VCaP (cell line): ENCODE measurements around the gene DIRAS1.

Experiments used
- H3K27ac ChIP-seq: fragments of 450-650 bp; 2 replicates; pipeline ENCODE4 v1.5.1; 2017
- CTCF ChIP-seq: fragments of 450-650 bp; conservative IDR thresholded peaks from 2 replicates; pipeline ENCODE4 v1.5.1; 2017; ENCODE audit warnings: mild to moderate bottlenecking, moderate library complexity

Gene DIRAS1

GRCh38 chr19:2711875-2712205 is 9.3 kb downstream of the DIRAS1 start:
- no peak overlapping the region for H3K27ac ChIP-seq
- TF ChIP-seq CTCF: no peak

- no peak for TF ChIP-seq CTCF
- no peak overlapping the region for H3K27ac ChIP-seq
Observed at GRCh38 chr19:2711172-2711874, 9.8 kb downstream of the DIRAS1 start.

DNA sequence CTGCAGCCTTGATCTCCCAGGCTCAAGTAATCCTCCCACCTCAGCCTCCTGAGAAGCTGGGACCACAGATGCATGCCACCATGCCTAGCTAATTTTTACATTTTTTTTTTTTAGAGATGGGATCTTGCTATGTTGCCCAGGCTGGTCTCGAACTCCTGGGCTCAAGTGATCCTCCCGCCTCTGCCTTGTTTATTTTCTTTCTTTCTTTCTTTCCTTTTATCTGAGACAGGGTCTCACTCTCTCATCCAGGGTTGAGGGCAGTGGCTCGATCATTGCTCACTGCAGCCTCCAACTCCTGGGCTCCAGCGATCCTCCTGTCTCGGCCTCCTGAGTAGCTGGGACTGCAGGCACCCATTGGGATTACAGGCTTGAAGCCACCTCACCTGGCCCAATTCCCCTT is 14.9 kb downstream of the DIRAS1 start:
- no peak overlapping the region for H3K27ac ChIP-seq
- no peak for TF ChIP-seq CTCF

GRCh38 chr19:2703691-2704216 is 17.4 kb downstream of the DIRAS1 start:
- H3K27ac ChIP-seq: no peak overlapping the region
- TF ChIP-seq CTCF: no peak

- no peak for TF ChIP-seq CTCF
Observed at GRCh38 chr19:2703077-2703437, 18.1 kb downstream of the DIRAS1 start.

DNA sequence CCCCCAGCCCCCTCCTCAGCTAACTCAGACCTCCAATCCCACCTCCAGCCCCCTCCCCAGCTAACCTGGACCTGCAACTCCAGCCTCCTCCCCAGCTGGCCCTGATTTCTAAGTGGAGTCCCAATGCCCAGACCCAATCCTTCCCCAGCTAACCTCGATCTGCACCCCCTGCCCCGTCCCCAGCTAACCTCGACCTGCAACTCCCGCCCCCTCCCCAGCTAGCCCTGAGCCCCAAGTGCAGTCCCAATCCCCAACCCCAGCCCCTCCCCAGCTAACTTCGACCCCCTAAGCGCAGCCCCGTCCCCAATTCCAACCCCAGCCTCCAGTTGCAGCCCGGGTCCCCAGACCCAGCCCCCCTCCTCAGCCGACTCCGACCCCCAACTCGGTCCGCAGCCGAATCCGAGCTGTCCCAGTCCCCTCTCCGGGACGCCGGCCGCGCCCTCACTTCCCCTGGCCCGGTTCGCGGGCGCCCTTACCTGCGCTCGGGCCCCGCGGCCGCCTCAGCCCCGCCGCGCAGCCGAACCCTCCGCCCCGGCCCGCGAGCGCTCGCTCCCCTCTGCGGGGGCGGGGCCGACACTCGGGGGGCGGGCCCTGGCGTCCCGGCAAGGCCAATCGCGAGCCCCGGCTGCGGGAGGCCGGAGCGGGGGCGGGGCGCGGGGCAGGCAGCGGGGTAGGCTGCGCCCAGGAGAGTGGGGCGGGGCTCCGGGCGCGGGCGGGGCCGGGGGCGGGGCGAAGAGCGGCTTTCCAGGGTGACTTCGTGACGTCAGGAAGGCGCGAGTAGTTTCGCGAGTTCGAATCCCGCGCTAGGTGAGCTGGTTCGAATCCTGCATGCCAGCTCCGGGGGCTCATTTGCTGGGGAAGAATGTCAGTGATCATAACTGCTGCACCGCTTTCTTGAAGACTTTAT is 18.7 kb downstream of the DIRAS1 start, which contains the start of gene GNG7:
TSS of gene GNG7 (minus strand) at position 525 of the 907 bp plus-strand sequence. CDS start 182,006 bp downstream, outside the sequence.
- TF ChIP-seq CTCF: no peak
- H3K27ac ChIP-seq: peak within 1 kb of the TSS; percentile 51; the same call in 1 of the 2 replicates

More at GRCh38 chr19:2703077-2703437, 18.1 kb downstream of the DIRAS1 start:
- no peak overlapping the region for H3K27ac ChIP-seq
